ENCODE results near the gene TMEM182.
A peak's percentile ranks its signal among the peaks of the same experiment; 100 is the strongest.

TMEM182 gene

DNA sequence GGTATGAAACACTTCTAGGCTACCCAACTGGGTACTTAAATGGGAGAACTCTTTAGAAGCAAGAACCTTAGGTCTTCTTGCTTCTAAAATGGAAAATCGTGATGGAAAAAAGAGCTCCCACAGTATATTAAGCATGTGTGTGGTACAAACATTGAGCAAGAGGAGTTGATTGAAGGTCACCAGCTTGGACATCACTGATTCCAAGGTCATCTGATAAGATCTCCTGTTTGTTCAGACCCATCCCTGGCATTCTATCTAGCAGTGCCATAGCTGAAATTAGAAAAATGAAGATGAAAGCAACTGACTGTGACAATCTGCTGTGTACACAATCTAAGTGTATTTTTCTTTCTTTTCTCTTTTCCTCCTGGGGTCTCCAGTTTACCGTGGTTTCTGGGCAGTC is 35.7 kb downstream of the TMEM182 start (continued):
- TF ChIP-seq ZNF747 (tag by site-specific recombination; IDR thresholded peaks at IDR 0.05) (no peak), ZNF184 (tag by site-specific recombination; IDR thresholded peaks at IDR 0.05) (no peak)

DNA sequence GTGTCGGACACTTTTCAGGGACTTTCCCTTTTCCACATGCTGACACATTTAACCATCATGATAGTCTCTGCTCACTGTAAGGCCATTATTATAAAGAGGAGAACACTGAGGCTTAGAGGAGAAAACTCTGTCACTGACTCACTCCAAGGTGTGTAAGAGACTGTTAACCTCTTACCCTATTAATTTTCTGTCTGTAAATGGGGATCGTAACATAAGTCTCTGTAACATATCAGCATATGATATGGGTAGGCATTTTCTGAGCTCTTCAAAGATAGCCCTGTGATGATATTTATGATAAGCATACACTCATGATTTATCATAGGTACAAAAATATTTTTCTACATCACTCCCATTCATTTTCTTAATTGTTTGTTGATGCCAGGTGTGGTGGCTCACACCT is 36.4 kb downstream of the TMEM182 start:
- Histone ChIP-seq H3K4me3 (ENCODE audit: low read depth, low read length) (no peak overlapping the region), H3K9me3 (ENCODE audit: control insufficient read depth, insufficient read depth, low read depth, low read length) (no peaks in the 10 kb centered on the region), H3K36me3 (ENCODE audit: control insufficient read depth in 2 of 2, insufficient read depth in 1 of 2, low read length in 2 of 2) (peaks cover 0 to 12% of the 10 kb centered on the region in 2 experiments; a peak in 1 of 3 replicates), H3K27ac (ENCODE audit: extremely low read depth, low read depth, low read length) (no peak overlapping the region), H3K4me1 (ENCODE audit: control insufficient read depth, insufficient read depth, low read length) (peaks cover 4% of the 10 kb centered on the region; the same call in 1 of the 2 replicates)
- TF ChIP-seq ZNF184 (tag by site-specific recombination; IDR thresholded peaks at IDR 0.05) (no peak), ZBTB21 (tag by site-specific recombination; IDR thresholded peaks at IDR 0.05) (no peak), ZNF132 (tag by site-specific recombination; IDR thresholded peaks at IDR 0.05; ENCODE audit: borderline replicate concordance) (no peak), ZNF37A (tag by site-specific recombination; IDR thresholded peaks at IDR 0.05) (no peak), ZSCAN30 (tag by site-specific recombination; IDR thresholded peaks at IDR 0.05) (no peak), ZBTB8A (tag by site-specific recombination; IDR thresholded peaks at IDR 0.05) (no peak), ZSCAN16 (tag by site-specific recombination; IDR thresholded peaks at IDR 0.05) (no peak), ZNF777 (tag by site-specific recombination; IDR thresholded peaks at IDR 0.05; ENCODE audit: borderline replicate concordance) (no peak), ZBTB48 (tag by site-specific recombination; IDR thresholded peaks at IDR 0.05) (no peak), ZNF501 (tag by site-specific recombination; IDR thresholded peaks at IDR 0.05) (no peak), ZBTB1 (tag by site-specific recombination; IDR thresholded peaks at IDR 0.05) (no peak)
- TF ChIP-seq, protein P1, sequence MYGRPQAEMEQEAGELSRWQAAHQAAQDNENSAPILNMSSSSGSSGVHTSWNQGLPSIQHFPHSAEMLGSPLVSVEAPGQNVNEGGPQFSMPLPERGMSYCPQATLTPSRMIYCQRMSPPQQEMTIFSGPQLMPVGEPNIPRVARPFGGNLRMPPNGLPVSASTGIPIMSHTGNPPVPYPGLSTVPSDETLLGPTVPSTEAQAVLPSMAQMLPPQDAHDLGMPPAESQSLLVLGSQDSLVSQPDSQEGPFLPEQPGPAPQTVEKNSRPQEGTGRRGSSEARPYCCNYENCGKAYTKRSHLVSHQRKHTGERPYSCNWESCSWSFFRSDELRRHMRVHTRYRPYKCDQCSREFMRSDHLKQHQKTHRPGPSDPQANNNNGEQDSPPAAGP (tag by site-specific recombination; IDR thresholded peaks at IDR 0.05), result no peak
- TF ChIP-seq, protein P2, sequence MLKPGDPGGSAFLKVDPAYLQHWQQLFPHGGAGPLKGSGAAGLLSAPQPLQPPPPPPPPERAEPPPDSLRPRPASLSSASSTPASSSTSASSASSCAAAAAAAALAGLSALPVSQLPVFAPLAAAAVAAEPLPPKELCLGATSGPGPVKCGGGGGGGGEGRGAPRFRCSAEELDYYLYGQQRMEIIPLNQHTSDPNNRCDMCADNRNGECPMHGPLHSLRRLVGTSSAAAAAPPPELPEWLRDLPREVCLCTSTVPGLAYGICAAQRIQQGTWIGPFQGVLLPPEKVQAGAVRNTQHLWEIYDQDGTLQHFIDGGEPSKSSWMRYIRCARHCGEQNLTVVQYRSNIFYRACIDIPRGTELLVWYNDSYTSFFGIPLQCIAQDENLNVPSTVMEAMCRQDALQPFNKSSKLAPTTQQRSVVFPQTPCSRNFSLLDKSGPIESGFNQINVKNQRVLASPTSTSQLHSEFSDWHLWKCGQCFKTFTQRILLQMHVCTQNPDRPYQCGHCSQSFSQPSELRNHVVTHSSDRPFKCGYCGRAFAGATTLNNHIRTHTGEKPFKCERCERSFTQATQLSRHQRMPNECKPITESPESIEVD (tag by site-specific recombination; IDR thresholded peaks at IDR 0.05), result no peak
- TF ChIP-seq, protein P3, sequence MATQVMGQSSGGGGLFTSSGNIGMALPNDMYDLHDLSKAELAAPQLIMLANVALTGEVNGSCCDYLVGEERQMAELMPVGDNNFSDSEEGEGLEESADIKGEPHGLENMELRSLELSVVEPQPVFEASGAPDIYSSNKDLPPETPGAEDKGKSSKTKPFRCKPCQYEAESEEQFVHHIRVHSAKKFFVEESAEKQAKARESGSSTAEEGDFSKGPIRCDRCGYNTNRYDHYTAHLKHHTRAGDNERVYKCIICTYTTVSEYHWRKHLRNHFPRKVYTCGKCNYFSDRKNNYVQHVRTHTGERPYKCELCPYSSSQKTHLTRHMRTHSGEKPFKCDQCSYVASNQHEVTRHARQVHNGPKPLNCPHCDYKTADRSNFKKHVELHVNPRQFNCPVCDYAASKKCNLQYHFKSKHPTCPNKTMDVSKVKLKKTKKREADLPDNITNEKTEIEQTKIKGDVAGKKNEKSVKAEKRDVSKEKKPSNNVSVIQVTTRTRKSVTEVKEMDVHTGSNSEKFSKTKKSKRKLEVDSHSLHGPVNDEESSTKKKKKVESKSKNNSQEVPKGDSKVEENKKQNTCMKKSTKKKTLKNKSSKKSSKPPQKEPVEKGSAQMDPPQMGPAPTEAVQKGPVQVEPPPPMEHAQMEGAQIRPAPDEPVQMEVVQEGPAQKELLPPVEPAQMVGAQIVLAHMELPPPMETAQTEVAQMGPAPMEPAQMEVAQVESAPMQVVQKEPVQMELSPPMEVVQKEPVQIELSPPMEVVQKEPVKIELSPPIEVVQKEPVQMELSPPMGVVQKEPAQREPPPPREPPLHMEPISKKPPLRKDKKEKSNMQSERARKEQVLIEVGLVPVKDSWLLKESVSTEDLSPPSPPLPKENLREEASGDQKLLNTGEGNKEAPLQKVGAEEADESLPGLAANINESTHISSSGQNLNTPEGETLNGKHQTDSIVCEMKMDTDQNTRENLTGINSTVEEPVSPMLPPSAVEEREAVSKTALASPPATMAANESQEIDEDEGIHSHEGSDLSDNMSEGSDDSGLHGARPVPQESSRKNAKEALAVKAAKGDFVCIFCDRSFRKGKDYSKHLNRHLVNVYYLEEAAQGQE (tag by site-specific recombination; IDR thresholded peaks at IDR 0.05), result no peak
- ChIA-PET CTCF (interaction anchor here (1.7 kb wide), 1 partner anchor 9 kb away, joined by 6 read pairs; no protein-coding TSS in a partner anchor), POLR2A (no interaction called here)

DNA sequence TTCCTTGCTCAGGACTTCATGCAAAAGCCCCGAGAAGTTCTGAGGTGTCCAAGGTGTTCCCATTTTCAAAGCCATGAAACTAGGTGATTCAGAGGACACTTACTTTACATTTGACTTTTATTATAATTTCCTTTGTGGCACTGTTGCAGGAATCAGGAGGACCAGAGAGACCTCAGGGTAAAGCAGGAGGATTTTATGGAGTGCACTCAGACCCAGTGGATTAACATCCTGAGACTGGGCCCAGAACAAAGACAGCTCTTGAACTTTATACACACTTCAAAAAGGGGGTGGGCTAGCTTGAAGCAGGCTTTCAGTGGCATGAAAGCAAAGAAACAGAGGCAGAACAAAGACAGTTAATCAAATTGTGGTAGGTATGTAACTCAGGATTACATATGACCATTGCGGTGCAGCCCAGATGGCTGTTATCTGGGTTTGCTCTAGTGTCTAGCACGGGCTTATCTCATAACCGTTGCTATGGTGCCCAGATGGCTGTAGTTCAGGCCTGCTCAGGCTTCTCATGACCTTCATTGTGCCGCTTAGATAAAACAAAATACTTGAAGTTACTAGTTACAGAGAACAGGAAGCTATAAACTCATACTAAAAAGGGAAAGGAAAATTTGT is 39.4 kb downstream of the TMEM182 start:
- peaks cover 0 to 12% of the 10 kb centered on the region in 2 experiments; a peak in 1 of 3 replicates for H3K36me3 ChIP-seq (ENCODE audit: control insufficient read depth in 2 of 2, insufficient read depth in 1 of 2, low read length in 2 of 2)
- H3K9me3 ChIP-seq (ENCODE audit: control insufficient read depth, insufficient read depth, low read depth, low read length), result no peaks in the 10 kb centered on the region
- no peaks in the 10 kb centered on the region; the same call in 1 of the 2 replicates for H3K4me1 ChIP-seq (ENCODE audit: control insufficient read depth, insufficient read depth, low read length)
- no peak overlapping the region for H3K4me3 ChIP-seq (ENCODE audit: low read depth, low read length)
- CTCF ChIA-PET, result no interaction called here
- no peak overlapping the region for H3K27ac ChIP-seq (ENCODE audit: extremely low read depth, low read depth, low read length)
- POLR2A ChIA-PET, result no interaction called here
- TF ChIP-seq ZNF610 (tag by site-specific recombination; IDR thresholded peaks at IDR 0.05; ENCODE audit: borderline replicate concordance) (no peak), ZNF626 (tag by site-specific recombination; IDR thresholded peaks at IDR 0.05) (peak; percentile 90), ZNF658 (tag by site-specific recombination; IDR thresholded peaks at IDR 0.05) (no peak), ZNF623 (tag by site-specific recombination; IDR thresholded peaks at IDR 0.05) (no peak), TRIM28 (IDR thresholded peaks at IDR 0.05; ENCODE audit: borderline replicate concordance, low read length) (peak; percentile 94; the same call in 1 of the 2 replicates), SETDB1 (IDR thresholded peaks at IDR 0.05; ENCODE audit: insufficient read length, low read length) (peak; percentile 98)
- TF ChIP-seq, protein P4, sequence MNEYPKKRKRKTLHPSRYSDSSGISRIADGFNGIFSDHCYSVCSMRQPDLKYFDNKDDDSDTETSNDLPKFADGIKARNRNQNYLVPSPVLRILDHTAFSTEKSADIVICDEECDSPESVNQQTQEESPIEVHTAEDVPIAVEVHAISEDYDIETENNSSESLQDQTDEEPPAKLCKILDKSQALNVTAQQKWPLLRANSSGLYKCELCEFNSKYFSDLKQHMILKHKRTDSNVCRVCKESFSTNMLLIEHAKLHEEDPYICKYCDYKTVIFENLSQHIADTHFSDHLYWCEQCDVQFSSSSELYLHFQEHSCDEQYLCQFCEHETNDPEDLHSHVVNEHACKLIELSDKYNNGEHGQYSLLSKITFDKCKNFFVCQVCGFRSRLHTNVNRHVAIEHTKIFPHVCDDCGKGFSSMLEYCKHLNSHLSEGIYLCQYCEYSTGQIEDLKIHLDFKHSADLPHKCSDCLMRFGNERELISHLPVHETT (tag by site-specific recombination; IDR thresholded peaks at IDR 0.05), result no peak
- TF ChIP-seq, protein P5, sequence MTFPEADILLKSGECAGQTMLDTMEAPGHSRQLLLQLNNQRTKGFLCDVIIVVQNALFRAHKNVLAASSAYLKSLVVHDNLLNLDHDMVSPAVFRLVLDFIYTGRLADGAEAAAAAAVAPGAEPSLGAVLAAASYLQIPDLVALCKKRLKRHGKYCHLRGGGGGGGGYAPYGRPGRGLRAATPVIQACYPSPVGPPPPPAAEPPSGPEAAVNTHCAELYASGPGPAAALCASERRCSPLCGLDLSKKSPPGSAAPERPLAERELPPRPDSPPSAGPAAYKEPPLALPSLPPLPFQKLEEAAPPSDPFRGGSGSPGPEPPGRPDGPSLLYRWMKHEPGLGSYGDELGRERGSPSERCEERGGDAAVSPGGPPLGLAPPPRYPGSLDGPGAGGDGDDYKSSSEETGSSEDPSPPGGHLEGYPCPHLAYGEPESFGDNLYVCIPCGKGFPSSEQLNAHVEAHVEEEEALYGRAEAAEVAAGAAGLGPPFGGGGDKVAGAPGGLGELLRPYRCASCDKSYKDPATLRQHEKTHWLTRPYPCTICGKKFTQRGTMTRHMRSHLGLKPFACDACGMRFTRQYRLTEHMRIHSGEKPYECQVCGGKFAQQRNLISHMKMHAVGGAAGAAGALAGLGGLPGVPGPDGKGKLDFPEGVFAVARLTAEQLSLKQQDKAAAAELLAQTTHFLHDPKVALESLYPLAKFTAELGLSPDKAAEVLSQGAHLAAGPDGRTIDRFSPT (tag by site-specific recombination; IDR thresholded peaks at IDR 0.05), result no peak

Data from HEK293 (cell line).